ENCODE data around the gene SPTLC3.

DNA sequence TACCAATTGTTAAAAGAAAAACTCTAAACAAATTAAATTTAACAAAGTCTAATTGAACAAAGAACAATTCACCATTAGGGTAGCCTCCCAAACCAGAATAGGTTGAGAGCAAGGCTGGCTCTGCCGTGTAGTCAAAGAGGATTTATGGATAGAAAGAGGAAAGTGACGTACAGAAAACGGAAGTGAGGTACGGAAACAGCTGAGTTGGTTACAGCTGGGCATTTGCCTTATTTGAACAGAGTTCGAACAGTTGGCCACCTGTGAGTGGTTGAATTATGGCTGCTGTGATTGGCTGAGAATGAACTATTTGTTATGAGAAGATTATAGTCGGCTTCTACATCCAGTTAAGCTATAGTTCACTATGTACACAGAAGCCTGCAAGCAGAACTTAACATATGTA is 193.8 kb downstream of the SPTLC3 start:
- TF ChIP-seq POLR2AphosphoS5 (IDR thresholded peaks at IDR 0.05; ENCODE audit: low read depth, low read length) (no peak), POLR2A (IDR thresholded peaks at IDR 0.05; ENCODE audit: low read depth, low read length) (no peak), TAF1 (IDR thresholded peaks at IDR 0.05; ENCODE audit: low read depth, low read length) (no peak), POU2F2 (IDR thresholded peaks at IDR 0.05; ENCODE audit: low read depth, low read length) (no peak), PAX5 (IDR thresholded peaks at IDR 0.05; ENCODE audit: insufficient read depth, low read length, severe bottlenecking) (no peak)
